ENCODE data around the gene HAUS3.
"Not testable (repeated sequence)": the region's sequence is repeated elsewhere in the genome, so short reads cannot be mapped to it uniquely, and the experiment has no call there.

The HAUS3 gene

DNA sequence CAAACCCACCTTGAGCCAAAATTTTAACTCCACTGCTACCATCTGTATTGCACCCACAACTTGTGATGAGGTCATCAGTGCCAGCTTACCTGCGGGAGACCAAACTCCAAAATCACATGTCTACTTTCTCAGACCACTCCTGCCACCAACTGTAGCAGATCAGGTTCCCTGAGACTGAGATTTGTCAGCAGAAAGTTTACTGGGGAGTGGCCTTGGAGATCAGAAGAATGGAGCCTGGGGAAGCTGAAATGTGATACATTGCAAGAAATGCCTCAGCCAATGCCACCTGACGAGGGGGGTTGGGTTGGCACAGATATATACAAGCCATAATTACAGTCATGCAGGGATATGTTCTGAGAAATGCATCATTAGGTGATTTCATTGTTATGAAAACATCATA is 19.1 kb downstream of the HAUS3 start:
- H3K4me3 ChIP-seq (ENCODE audit: low read depth, low read length) = no peak overlapping the region
- TF ChIP-seq, protein P1, sequence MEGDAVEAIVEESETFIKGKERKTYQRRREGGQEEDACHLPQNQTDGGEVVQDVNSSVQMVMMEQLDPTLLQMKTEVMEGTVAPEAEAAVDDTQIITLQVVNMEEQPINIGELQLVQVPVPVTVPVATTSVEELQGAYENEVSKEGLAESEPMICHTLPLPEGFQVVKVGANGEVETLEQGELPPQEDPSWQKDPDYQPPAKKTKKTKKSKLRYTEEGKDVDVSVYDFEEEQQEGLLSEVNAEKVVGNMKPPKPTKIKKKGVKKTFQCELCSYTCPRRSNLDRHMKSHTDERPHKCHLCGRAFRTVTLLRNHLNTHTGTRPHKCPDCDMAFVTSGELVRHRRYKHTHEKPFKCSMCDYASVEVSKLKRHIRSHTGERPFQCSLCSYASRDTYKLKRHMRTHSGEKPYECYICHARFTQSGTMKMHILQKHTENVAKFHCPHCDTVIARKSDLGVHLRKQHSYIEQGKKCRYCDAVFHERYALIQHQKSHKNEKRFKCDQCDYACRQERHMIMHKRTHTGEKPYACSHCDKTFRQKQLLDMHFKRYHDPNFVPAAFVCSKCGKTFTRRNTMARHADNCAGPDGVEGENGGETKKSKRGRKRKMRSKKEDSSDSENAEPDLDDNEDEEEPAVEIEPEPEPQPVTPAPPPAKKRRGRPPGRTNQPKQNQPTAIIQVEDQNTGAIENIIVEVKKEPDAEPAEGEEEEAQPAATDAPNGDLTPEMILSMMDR (IDR thresholded peaks at IDR 0.05; ENCODE audit: borderline replicate concordance, insufficient read depth, low read depth, low read length) = no peak

DNA sequence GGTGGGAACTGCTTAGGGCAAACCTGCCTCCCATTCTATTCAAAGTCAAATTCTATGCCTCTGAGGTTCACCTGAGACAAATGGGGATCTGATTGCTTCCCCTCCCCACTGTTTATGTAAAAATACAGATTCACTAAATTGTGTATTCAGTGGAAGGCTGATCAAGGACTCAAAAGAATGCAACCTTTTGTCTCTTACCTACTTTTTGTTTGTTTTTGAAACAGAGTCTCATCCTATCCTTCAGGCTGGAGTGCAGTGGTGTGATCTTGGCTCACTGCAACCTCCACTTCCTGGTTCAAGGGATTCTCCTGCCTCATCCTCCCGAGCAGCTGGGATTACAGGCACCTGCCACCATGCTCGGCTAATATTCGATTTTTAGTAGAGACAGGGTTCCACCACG is 20.5 kb downstream of the HAUS3 start:
- H3K4me3 ChIP-seq (ENCODE audit: low read depth, low read length) = not testable (repeated sequence)

DNA sequence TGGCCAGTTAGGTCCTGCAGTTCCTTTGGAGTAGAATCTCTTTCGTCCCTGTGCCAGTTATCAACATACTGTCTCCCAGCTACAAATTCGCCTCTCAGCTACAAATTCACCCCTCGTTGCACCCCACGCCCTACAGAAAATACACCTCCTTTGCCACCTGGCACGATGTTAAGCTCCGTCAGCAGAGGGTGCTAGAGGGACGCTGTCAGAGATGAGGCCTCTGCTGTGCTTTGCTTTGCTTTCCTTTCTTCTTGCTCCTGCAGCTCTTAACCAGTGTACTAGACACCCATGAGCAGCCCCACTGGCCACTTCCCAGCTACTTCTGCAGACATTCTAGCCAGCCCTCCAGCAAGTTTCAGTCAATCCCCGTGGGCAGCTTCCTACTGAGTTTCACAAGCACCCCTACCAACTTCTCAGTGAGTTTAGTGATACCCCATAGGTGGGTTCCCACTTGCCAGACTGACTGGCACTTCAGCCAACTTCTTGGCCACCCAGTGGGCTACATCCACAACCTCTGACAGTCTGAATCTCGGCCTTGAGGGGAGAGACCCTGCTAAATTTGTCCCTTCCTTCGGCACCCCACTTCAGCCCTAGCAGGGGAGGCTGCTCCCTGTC is 21.8 kb downstream of the HAUS3 start:
- H3K4me3 ChIP-seq (ENCODE audit: low read depth, low read length) = no peak overlapping the region
- TF ChIP-seq, protein P1 (IDR thresholded peaks at IDR 0.05; ENCODE audit: borderline replicate concordance, insufficient read depth, low read depth, low read length) = peak; percentile 93

DNA sequence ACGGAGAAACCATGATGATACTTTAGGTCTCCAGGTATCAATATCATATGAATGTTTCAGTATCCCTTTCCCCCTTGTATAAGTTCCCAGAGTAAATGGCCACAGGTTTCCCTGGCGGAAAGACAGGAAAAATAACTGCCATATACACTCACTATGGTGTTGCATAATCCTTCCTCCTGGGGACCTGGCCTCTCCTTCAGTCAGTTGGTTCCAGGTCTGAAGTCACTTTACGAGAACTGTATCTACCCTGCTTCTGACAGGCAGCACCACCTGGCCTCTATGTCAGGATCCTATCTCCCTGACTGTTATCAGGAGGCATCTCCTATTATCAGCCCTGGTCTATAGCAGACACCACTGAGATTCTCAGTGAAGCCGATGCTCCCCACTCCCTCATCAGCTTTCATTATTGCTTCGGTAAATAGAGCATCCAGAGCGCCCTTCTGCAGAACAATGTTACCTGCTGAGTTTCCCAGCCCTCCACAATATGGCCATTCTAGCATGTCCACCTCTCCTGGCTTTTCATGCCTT is 22.6 kb downstream of the HAUS3 start:
- H3K4me3 ChIP-seq (ENCODE audit: low read depth, low read length) = no peak overlapping the region
- TF ChIP-seq, protein P1 (IDR thresholded peaks at IDR 0.05; ENCODE audit: borderline replicate concordance, insufficient read depth, low read depth, low read length) = no peak

DNA sequence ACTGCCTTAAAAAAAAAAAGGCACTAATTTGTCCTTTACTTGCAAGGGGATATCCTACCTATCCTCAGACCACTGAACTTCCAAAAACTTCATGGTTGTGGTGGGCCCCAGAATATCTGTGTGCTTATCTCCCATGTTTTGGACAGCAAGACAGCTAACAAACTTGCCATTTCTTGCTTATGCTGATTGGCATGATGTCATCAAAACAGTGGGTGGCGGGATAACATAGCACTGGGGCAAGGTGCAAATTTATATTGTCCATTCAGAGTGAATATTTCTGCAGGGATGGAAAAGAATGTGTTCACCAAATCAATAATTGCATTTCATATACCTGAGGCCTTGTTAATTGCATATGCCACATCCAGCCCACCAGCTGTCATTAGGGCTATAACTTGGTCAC is 23.5 kb downstream of the HAUS3 start:
- no peak overlapping the region for H3K4me3 ChIP-seq (ENCODE audit: low read depth, low read length)
- TF ChIP-seq, protein P1 (IDR thresholded peaks at IDR 0.05; ENCODE audit: borderline replicate concordance, insufficient read depth, low read depth, low read length) = no peak

DNA sequence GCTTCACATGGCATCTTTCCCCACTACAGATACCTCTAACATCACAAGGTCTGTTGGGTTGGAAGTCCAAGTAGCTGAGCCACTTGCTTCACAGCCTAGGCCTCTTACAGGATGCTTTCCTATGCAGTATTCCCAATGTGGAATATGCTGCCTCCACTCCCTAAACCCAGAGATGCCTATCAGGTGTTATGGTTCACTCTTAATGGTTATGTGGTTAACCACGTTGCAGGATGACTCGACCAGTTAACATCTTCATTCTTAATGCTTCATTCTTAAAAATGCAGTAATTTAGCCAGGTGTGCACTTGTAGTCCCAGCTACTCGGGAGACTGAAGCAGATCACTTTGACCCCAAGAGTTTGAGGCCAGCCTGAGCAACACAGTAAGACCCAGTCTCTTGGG is 24.2 kb downstream of the HAUS3 start:
- H3K4me3 ChIP-seq (ENCODE audit: low read depth, low read length) = no peak overlapping the region
- TF ChIP-seq, protein P1 (IDR thresholded peaks at IDR 0.05; ENCODE audit: borderline replicate concordance, insufficient read depth, low read depth, low read length) = no peak

DNA sequence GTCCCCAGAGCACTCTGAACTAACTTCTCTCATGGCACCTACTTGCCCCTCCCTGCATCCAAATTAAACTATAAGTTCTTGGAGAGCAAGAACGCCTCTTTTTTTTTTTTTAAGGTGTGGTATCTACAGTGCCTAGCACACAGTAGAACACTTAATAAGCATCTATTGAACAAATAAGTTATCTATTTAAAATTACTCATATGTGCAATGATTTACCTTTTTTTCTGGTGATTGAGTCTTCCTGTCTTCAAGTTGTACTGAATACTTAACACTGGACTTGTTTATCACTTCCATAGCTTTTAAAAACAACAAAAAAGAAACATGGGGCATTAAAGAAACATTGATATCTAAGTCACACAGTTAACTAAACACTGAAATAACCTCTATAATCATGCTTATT is 29.1 kb downstream of the HAUS3 start:
- no peak overlapping the region for H3K4me3 ChIP-seq (ENCODE audit: low read depth, low read length)
- TF ChIP-seq, protein P1 (IDR thresholded peaks at IDR 0.05; ENCODE audit: borderline replicate concordance, insufficient read depth, low read depth, low read length) = no peak

DNA sequence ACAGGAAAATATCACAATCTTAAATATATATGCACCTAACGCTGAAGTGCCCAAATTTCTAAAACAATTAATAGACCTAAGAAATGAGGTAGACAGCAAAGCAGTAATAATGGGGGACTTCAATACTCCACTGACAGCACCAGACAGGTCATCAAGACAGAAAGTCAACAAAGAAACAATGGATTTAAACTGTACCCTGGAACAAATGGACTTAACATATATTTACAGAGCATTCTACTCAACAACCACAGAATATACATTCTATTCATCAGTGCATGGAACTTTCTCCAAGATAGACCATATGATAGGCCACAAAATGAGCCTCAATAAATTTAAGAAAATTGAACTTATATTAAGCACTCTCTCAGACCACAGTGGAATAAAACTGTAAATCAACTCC is 39.1 kb downstream of the HAUS3 start:
- H3K4me3 ChIP-seq (ENCODE audit: low read depth, low read length) = not testable (repeated sequence)
